MM.1S (cell line): ENCODE data around the gene RNF38.

Experiments used
- CTCF ChIP-seq: fragments of 300-600 bp; sonication (generic); IDR thresholded peaks from 2 replicates; pipeline ENCODE4 v1.5.1; 2016; ENCODE audit warnings: antibody characterized with exemption, low read length, mixed read lengths
- EZH2 ChIP-seq: fragments of 300-600 bp; sonication (generic); optimal IDR thresholded peaks from 2 replicates; pipeline ENCODE3; 2017; ENCODE audit warnings: low read depth, mild to moderate bottlenecking, antibody characterized with exemption, low read length, mixed read lengths
- EZH2phosphoT487 ChIP-seq: fragments of 300-600 bp; sonication (generic); IDR thresholded peaks from 2 replicates; pipeline ENCODE4 v1.6.1; 2018; ENCODE audit warnings: antibody characterized with exemption, low read length

GRCh38 chr9:36346569-36346968, 53.5 kb downstream of the RNF38 start:
- TF ChIP-seq CTCF = no peak
- TF ChIP-seq EZH2 = no peak
- no peak for TF ChIP-seq EZH2phosphoT487
